Testis (tissue), 3 donors: Measurements from ENCODE around the gene HBD. TPM values are rescaled to one million over a fixed set of nuclear protein-coding genes. Genes with fewer than 3 reads are reported as not detected.

Experiments
- DNase-seq: peaks from one replicate; pipeline ENCODE4 v3.0.0-alpha.2; 2019
- H3K27ac ChIP-seq, 2 donors: fragments of 200-600 bp; sonication (generic); one replicate each; pipeline ENCODE4 v1.5.1; 2019
- H3K27me3 ChIP-seq: fragments of 200-600 bp; sonication (generic); one replicate; pipeline ENCODE4 v1.5.1; 2019
- H3K36me3 ChIP-seq: fragments of 200-600 bp; sonication (generic); one replicate; pipeline ENCODE4 v1.5.1; 2017; ENCODE audit warnings: low read depth; ENCODE audit errors: missing control alignments
- H3K4me1 ChIP-seq: fragments of 200-600 bp; sonication (generic); one replicate; pipeline ENCODE4 v1.5.1; 2019
- H3K4me3 ChIP-seq, 2 donors: fragments of 200-600 bp; sonication (generic); one replicate each; pipeline ENCODE4 v1.5.1; 2017 to 2019
- H3K9me3 ChIP-seq: fragments of 200-600 bp; sonication (generic); one replicate; pipeline ENCODE4 v1.5.1; 2017
- CTCF ChIP-seq, 3 experiments: fragments of 450-650 bp in 2 of 3; fragments of 200-600 bp in 1 of 3; sonication (generic) in 1 of 3; IDR thresholded peaks; one replicate each; pipeline ENCODE4 v1.5.1; 2016 to 2019; ENCODE audit warnings: antibody characterized with exemption in 3 of 3, mild to moderate bottlenecking in 2 of 3, moderate library complexity in 1 of 3
- POLR2A ChIP-seq: fragments of 450-650 bp; IDR thresholded peaks from one replicate; pipeline ENCODE4 v1.6.1; 2017; ENCODE audit warnings: antibody characterized with exemption, mild to moderate bottlenecking, moderate library complexity
- WGBS, 2 donors: methylation state at CpG; one replicate each; pipeline ENCODE4 v1.1.5; 2018; 5-methylcytosine and 5-hydroxymethylcytosine counted together
- intact Hi-C: fragments of 100-400 bp; cut with DNase I; formaldehyde crosslinking; loops from one replicate; pipeline ENCODE4 v1.15.1; 2023; ENCODE audit warnings: low total_unique reads
- polyA plus RNA-seq: library from polyadenylated mRNA; stranded (reverse); fragments of 350-450 nt; fragmentation: Illumina TruSeq; extraction: RNeasy Lipid Tissue Mini Kit (QIAGEN cat#74804); gene quantifications from one replicate; pipeline ENCODE4 v1.2.3, GENCODE V29; 2014; ENCODE audit warnings: low read depth, low replicate concordance; ENCODE audit not compliant: insufficient read depth
- total RNA-seq, 2 donors: library from RNA; depleted of rRNA; stranded (reverse); fragments of >200 nt; gene quantifications; one replicate each; pipeline ENCODE4 v1.2.3, GENCODE V29; 2016

The HBD gene
- total and polyA plus RNA-seq, 3 donors from 2014 or later: not detected

DNA sequence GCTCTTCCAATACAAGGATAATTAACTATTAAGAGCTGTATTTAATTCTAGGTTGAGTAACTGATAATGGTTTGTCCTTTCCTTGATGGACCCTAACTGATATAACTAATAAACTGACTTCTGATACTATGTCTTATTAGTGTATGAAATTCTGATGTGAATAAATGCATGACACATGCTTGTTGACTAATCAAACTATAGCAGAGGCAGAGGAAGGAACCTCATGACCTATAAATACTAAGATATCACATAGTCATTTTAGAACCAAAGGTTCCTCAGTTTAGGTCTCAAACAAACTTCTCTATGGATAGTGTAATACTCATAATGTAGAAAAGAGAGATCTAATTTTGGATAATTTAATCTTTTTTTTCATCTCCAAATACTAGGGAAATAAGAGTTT, 4.8 kb upstream of the HBD start:
- no peaks in the 10 kb centered on the region for H3K27me3 ChIP-seq
- TF ChIP-seq CTCF (IDR thresholded peaks at IDR 0.05) (no peak), POLR2A (no peak)
- no peak overlapping the region for H3K27ac ChIP-seq

DNA sequence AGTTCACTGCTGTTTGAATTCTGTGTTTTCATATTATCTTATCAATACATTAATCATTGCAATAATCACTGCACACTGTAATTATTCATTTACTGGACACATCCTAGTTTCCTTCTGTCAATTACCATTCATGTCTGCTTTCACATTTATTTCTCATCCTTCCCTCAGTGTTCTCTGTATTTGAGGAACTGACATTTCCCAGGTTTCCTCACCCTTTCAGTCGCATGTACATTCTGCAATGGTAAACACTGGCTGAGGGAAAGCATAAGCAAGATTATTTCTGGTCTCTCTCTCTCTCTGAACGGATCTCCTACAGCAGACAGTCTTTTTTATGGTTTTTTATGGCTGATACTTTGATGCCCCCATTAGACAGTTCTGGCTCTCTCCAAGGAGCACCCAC, 4.2 kb upstream of the HBD start:
- WGBS, 2 donors: 63 to 74% methylated on average over 2 of the region's 2 CpGs
- H3K9me3 ChIP-seq: no peaks in the 10 kb centered on the region
- H3K27me3 ChIP-seq: no peaks in the 10 kb centered on the region
- TF ChIP-seq CTCF (IDR thresholded peaks at IDR 0.05) (no peak), POLR2A (no peak)
- H3K4me1 ChIP-seq: no peaks in the 10 kb centered on the region
- no peaks in the 10 kb centered on the region for H3K36me3 ChIP-seq
- H3K27ac ChIP-seq: no peak overlapping the region
- intact Hi-C loops: no loop called here
- DNase-seq: no peak
- no peak overlapping the region for H3K4me3 ChIP-seq

More for the DNA sequence above, 4.8 kb upstream of the HBD start:
- H3K9me3 ChIP-seq: no peaks in the 10 kb centered on the region
- DNase-seq: no peak
- intact Hi-C loops: no loop called here
- no peak overlapping the region for H3K4me3 ChIP-seq
- no peaks in the 10 kb centered on the region for H3K36me3 ChIP-seq
- H3K4me1 ChIP-seq: no peaks in the 10 kb centered on the region

DNA sequence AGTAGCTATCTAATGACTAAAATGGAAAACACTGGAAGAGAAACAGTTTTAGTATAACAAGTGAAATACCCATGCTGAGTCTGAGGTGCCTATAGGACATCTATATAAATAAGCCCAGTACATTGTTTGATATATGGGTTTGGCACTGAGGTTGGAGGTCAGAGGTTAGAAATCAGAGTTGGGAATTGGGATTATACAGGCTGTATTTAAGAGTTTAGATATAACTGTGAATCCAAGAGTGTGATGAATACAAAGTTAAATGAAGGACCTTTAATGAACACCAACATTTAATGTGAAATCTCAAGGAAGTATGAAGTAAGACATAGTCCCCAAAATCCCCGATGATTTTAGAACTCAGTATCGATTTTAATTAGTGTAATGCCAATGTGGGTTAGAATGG, 3.1 kb upstream of the HBD start:
- Histone ChIP-seq H3K9me3 (no peaks in the 10 kb centered on the region), H3K4me1 (no peaks in the 10 kb centered on the region), H3K27ac (no peak overlapping the region), H3K4me3 (no peak overlapping the region), H3K27me3 (no peaks in the 10 kb centered on the region), H3K36me3 (no peaks in the 10 kb centered on the region)
- intact Hi-C loops: no loop called here
- no peak for DNase-seq
- 87 to 90% methylated on average over 2 of the region's 2 CpGs for WGBS, 2 donors
- no peak for TF ChIP-seq POLR2A
- TF ChIP-seq CTCF (IDR thresholded peaks at IDR 0.05): no peak

- H3K27ac ChIP-seq: no peak overlapping the region
- TF ChIP-seq CTCF (IDR thresholded peaks at IDR 0.05) (no peak), POLR2A (no peak)
- DNase-seq: no peak
- H3K36me3 ChIP-seq: no peaks in the 10 kb centered on the region
- intact Hi-C loops: no loop called here
- H3K9me3 ChIP-seq: no peaks in the 10 kb centered on the region
- 90 to 96% methylated on average over 5 of the region's 5 CpGs for WGBS, 2 donors
- H3K4me1 ChIP-seq: no peaks in the 10 kb centered on the region
- no peaks in the 10 kb centered on the region for H3K27me3 ChIP-seq
- no peak overlapping the region for H3K4me3 ChIP-seq
Measured at GRCh38 chr11:5235364-5236095, 1.2 kb upstream of the HBD start.

- WGBS, 2 donors: 85 to 88% methylated on average over 1 of the region's 1 CpG
- Histone ChIP-seq H3K4me1 (no peaks in the 10 kb centered on the region), H3K27ac (no peak overlapping the region), H3K27me3 (no peaks in the 10 kb centered on the region), H3K4me3 (no peak overlapping the region), H3K9me3 (no peaks in the 10 kb centered on the region), H3K36me3 (no peaks in the 10 kb centered on the region)
- no peak for DNase-seq
- intact Hi-C loops: no loop called here
- TF ChIP-seq POLR2A: no peak
- TF ChIP-seq CTCF (IDR thresholded peaks at IDR 0.05): no peak
Measured at GRCh38 chr11:5233307-5233706, 976 bp downstream of the HBD start.
